Activated CD4-positive, alpha-beta T cell treated with anti-CD3 and anti-CD28 coated beads, Interleukin-2, amount 10 ng/mL, durations not matched to agents 24 days and 14 days (primary cell): ENCODE results near the gene NUP153. TPM values are rescaled to one million over a fixed set of nuclear protein-coding genes. Genes with fewer than 3 reads are reported as not detected.

Source experiments
- DNase-seq: peaks from one replicate; pipeline ENCODE4 v3.0.0; 2022
- H3K27ac Mint-ChIP-seq: one replicate; pipeline ENCODE4 v1.8.0; 2022; ENCODE audit warnings: mild to moderate bottlenecking, mixed read lengths
- H3K27me3 Mint-ChIP-seq: one replicate; pipeline ENCODE4 v1.8.0; 2022; ENCODE audit warnings: mixed read lengths
- H3K36me3 Mint-ChIP-seq: one replicate; pipeline ENCODE4 v1.8.0; 2022; ENCODE audit warnings: low read depth, mild to moderate bottlenecking, mixed read lengths
- H3K4me1 Mint-ChIP-seq: one replicate; pipeline ENCODE4 v1.8.0; 2021; ENCODE audit warnings: mixed read lengths
- H3K4me3 Mint-ChIP-seq: one replicate; pipeline ENCODE4 v1.8.0; 2022; ENCODE audit warnings: mild to moderate bottlenecking, moderate library complexity, mixed read lengths
- H3K9me3 Mint-ChIP-seq: one replicate; pipeline ENCODE4 v1.8.0; 2021; ENCODE audit warnings: mixed read lengths
- intact Hi-C: fragments of 100-400 bp; cut with micrococcal nuclease; formaldehyde crosslinking; loops from one replicate; pipeline ENCODE4 v1.15.1; 2023
- total RNA-seq: library from RNA; stranded (reverse); gene quantifications from 2 replicates; pipeline ENCODE4 v1.2.3, GENCODE V29; 2022

Gene NUP153
- total RNA-seq, 1 donor from 2014 or later, result 109 TPM

DNA sequence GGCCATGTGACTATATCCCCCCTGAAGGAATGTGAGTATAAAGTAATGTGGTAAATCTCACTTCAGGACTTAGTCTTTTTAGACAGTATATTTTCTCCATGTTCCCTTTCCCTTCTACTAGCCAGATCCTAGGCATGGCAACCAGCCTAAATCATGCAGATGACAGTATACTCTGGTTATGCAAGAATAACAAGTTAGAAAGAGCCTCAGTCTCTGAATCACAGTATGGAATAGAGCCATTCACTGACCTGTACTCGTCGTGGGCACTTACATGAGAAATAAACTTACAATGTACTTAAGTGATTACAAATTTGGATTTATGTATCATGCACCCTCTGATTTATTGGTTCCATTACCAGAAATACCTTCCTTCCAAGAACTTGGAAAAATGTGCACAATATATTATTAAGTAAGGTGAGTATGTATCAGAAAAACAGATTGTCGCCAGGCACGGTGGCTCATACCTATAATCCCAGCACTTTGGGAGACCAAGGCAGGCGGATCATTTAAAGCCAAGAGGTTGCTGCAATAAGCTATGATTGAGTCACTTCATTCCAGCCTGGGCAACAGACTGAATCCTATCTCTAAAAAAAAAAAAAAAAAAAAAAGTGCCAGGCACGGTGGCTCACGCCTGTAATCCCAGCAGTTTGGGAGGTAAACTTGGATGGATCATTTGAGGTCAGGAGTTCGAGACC is 131.7 kb downstream of the NUP153 start:
- intact Hi-C loops, result no loop called here
- H3K4me1 Mint-ChIP-seq, result no peaks in the 10 kb centered on the region
- peak; percentile 30 for DNase-seq
- H3K27ac Mint-ChIP-seq, result no peak overlapping the region
- no peak overlapping the region for H3K4me3 Mint-ChIP-seq
- peaks cover 20% of the 10 kb centered on the region for H3K27me3 Mint-ChIP-seq
- peaks cover 12% of the 10 kb centered on the region for H3K9me3 Mint-ChIP-seq
- no peaks in the 10 kb centered on the region for H3K36me3 Mint-ChIP-seq

DNA sequence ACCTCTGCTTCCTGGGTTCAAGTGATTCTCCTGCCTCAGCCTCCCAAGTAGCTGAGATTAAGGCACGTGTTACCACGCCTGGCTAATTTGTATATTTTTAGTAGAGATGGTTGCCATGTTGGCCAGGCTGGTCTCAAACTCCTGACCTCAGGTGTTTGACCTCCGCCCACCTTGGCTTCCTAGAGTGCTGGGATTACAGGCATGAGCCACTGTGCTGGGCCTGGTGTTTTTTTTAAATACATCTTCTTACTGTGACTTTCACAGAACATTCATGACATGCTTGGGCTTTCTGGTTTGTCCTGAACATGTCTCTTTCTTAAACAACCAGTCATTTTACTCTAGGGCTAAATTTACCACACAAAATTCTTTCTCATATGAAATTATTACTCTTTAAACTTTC is 141.3 kb downstream of the NUP153 start:
- H3K27ac Mint-ChIP-seq, result no peak overlapping the region
- no peak overlapping the region for H3K4me3 Mint-ChIP-seq
- H3K36me3 Mint-ChIP-seq, result peaks cover 1% of the 10 kb centered on the region
- DNase-seq, result no peak
- H3K9me3 Mint-ChIP-seq, result peaks cover 7% of the 10 kb centered on the region
- H3K4me1 Mint-ChIP-seq, result no peaks in the 10 kb centered on the region
- peaks cover 1% of the 10 kb centered on the region for H3K27me3 Mint-ChIP-seq
- intact Hi-C loops, result no loop called here

Other genes starting within 250 kb of the NUP153 start
- gene FAM8A1, start 106.6 kb downstream of the NUP153 start, total RNA-seq, result 3.7 and 4.0 TPM in 2 replicates